GM21447 (cell line): ENCODE data around the gene SAMD11.
"Not testable (repeated sequence)": the region's sequence is repeated elsewhere in the genome, so short reads cannot be mapped to it uniquely, and the experiment has no call there.

Experiments used
- ATAC-seq: cut with Tn5 transposase; IDR thresholded peaks from one replicate; pipeline ENCODE4 v1.9.1; 2021; ENCODE audit not compliant: unreplicated experiment

Gene SAMD11

GRCh38 chr1:944341-945325 lies 20.9 kb downstream of the SAMD11 start:
- no peak for ATAC-seq

GRCh38 chr1:945688-946556 lies 22.2 kb downstream of the SAMD11 start:
- no peak for ATAC-seq

- not testable (repeated sequence) for ATAC-seq
These were observed 23.1 kb downstream of the SAMD11 start for GRCh38 chr1:946811-947210.

GRCh38 chr1:947958-948357 lies 24.2 kb downstream of the SAMD11 start:
- no peak for ATAC-seq

- no peak for ATAC-seq
These were observed 26.5 kb downstream of the SAMD11 start for GRCh38 chr1:950268-950667.

- ATAC-seq, result no peak
These were observed 27.2 kb downstream of the SAMD11 start for GRCh38 chr1:950881-951280.

GRCh38 chr1:951364-951763 lies 27.6 kb downstream of the SAMD11 start:
- no peak for ATAC-seq

- no peak for ATAC-seq
These were observed 28.5 kb downstream of the SAMD11 start for GRCh38 chr1:952201-952600.

GRCh38 chr1:952603-953002 lies 28.9 kb downstream of the SAMD11 start:
- ATAC-seq, result no peak

- no peak for ATAC-seq
These were observed 30.0 kb downstream of the SAMD11 start for GRCh38 chr1:953524-954320.

- ATAC-seq, result no peak
These were observed 31.2 kb downstream of the SAMD11 start for GRCh38 chr1:954927-955326.

- ATAC-seq, result no peak
These were observed 31.8 kb downstream of the SAMD11 start for GRCh38 chr1:955474-955873.

GRCh38 chr1:956636-957035 lies 32.9 kb downstream of the SAMD11 start:
- ATAC-seq, result no peak

GRCh38 chr1:958823-959730 lies 35.4 kb downstream of the SAMD11 start, which contains the start of gene NOC2L:
TSS of gene NOC2L (minus strand) at chr1:959256. CDS start at chr1:959240, 16 bp downstream.
- peak; percentile 66 for ATAC-seq

- ATAC-seq, result no peak
These were observed 36.1 kb downstream of the SAMD11 start for GRCh38 chr1:959731-960362.

- ATAC-seq, result peak; percentile 40
These were observed 36.8 kb downstream of the SAMD11 start, which contains the start of gene KLHL17 for GRCh38 chr1:960363-961131. TSS of gene KLHL17 (plus strand) at chr1:960584. CDS start at chr1:960694, 110 bp downstream.

GRCh38 chr1:961132-961669 lies 37.5 kb downstream of the SAMD11 start:
- no peak for ATAC-seq
